ENCODE results near the gene GMCL2. TPM values are rescaled to one million over a fixed set of nuclear protein-coding genes. Genes with fewer than 3 reads are reported as not detected.

The GMCL2 gene
- total and polyA plus RNA-seq, 2 experiments from 2014 or later = 0.07 TPM; not detected in 1

DNA sequence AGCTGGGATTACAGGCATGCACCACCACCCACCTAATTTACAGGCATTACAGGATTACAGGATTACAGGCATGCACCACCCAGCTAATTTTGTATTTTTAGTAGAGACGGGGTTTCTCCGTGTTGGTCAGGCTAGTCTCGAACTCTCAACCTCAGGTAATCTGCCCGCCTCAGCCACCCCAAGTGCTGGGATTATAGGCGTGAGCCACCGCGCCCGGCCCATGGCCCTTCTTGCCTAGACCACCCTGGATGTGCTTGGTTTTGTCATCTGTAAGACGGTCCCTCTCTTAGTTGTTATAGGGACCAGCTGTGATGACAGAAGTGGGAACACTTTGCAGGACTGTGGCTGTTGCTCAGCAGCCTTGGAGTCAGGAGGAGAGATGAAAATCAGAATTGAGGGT is 49.0 kb upstream of the GMCL2 start (continued):
- TF ChIP-seq, protein P1, sequence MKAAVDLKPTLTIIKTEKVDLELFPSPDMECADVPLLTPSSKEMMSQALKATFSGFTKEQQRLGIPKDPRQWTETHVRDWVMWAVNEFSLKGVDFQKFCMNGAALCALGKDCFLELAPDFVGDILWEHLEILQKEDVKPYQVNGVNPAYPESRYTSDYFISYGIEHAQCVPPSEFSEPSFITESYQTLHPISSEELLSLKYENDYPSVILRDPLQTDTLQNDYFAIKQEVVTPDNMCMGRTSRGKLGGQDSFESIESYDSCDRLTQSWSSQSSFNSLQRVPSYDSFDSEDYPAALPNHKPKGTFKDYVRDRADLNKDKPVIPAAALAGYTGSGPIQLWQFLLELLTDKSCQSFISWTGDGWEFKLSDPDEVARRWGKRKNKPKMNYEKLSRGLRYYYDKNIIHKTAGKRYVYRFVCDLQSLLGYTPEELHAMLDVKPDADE (IDR thresholded peaks at IDR 0.05) = no peak
- no peak for TF ChIP-seq EZH2 (IDR thresholded peaks at IDR 0.05; ENCODE audit: low read depth, unreplicated experiment)
- TF ChIP-seq, protein P2, sequence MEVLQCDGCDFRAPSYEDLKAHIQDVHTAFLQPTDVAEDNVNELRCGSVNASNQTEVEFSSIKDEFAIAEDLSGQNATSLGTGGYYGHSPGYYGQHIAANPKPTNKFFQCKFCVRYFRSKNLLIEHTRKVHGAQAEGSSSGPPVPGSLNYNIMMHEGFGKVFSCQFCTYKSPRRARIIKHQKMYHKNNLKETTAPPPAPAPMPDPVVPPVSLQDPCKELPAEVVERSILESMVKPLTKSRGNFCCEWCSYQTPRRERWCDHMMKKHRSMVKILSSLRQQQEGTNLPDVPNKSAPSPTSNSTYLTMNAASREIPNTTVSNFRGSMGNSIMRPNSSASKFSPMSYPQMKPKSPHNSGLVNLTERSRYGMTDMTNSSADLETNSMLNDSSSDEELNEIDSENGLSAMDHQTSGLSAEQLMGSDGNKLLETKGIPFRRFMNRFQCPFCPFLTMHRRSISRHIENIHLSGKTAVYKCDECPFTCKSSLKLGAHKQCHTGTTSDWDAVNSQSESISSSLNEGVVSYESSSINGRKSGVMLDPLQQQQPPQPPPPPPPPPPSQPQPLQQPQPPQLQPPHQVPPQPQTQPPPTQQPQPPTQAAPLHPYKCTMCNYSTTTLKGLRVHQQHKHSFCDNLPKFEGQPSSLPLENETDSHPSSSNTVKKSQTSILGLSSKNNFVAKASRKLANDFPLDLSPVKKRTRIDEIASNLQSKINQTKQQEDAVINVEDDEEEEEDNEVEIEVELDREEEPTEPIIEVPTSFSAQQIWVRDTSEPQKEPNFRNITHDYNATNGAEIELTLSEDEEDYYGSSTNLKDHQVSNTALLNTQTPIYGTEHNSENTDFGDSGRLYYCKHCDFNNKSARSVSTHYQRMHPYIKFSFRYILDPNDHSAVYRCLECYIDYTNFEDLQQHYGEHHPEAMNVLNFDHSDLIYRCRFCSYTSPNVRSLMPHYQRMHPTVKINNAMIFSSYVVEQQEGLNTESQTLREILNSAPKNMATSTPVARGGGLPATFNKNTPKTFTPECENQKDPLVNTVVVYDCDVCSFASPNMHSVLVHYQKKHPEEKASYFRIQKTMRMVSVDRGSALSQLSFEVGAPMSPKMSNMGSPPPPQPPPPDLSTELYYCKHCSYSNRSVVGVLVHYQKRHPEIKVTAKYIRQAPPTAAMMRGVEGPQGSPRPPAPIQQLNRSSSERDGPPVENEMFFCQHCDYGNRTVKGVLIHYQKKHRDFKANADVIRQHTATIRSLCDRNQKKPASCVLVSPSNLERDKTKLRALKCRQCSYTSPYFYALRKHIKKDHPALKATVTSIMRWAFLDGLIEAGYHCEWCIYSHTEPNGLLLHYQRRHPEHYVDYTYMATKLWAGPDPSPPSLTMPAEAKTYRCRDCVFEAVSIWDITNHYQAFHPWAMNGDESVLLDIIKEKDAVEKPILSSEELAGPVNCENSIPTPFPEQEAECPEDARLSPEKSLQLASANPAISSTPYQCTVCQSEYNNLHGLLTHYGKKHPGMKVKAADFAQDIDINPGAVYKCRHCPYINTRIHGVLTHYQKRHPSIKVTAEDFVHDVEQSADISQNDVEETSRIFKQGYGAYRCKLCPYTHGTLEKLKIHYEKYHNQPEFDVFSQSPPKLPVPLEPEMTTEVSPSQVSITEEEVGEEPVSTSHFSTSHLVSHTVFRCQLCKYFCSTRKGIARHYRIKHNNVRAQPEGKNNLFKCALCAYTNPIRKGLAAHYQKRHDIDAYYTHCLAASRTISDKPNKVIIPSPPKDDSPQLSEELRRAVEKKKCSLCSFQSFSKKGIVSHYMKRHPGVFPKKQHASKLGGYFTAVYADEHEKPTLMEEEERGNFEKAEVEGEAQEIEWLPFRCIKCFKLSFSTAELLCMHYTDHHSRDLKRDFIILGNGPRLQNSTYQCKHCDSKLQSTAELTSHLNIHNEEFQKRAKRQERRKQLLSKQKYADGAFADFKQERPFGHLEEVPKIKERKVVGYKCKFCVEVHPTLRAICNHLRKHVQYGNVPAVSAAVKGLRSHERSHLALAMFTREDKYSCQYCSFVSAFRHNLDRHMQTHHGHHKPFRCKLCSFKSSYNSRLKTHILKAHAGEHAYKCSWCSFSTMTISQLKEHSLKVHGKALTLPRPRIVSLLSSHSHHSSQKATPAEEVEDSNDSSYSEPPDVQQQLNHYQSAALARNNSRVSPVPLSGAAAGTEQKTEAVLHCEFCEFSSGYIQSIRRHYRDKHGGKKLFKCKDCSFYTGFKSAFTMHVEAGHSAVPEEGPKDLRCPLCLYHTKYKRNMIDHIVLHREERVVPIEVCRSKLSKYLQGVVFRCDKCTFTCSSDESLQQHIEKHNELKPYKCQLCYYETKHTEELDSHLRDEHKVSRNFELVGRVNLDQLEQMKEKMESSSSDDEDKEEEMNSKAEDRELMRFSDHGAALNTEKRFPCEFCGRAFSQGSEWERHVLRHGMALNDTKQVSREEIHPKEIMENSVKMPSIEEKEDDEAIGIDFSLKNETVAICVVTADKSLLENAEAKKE (CRISPR knock-in tag; IDR thresholded peaks at IDR 0.05) = no peak

DNA sequence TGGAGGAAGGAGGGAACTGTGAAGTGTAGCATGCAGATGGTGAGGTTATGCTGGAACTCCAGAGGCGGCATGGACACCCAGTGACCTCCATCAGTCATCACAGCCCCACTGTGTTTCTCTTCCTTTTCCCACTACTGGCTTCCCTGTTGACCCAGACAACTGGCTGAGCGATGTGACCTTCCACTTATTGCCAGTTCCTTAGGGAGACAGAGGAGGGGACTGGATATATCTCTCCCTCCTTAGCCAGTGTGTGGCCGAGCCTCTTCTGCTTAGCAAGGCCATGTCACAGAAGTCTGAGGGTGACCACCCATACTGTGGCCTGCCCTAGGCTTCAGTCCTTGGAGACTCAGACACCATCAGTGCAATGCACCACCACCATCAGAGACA is 48.4 kb upstream of the GMCL2 start:
- DNase-seq (ENCODE audit: low spot score) (no peak), ATAC-seq (no peak)
- no peak overlapping the region for H3K27ac Mint-ChIP-seq
- H3K4me3 ChIP-seq = no peak overlapping the region
- no peaks in the 10 kb centered on the region for H4K20me1 ChIP-seq (replicated peaks; ENCODE audit: insufficient read depth)
- H3K36me3 Mint-ChIP-seq (ENCODE audit: low read depth) = peaks cover 11% of the 10 kb centered on the region
- H3K27ac ChIP-seq (ENCODE audit: low read depth) = no peak overlapping the region
- H3K36me3 ChIP-seq (ENCODE audit: insufficient read depth) = no peaks in the 10 kb centered on the region
- H3K79me2 ChIP-seq (replicated peaks; ENCODE audit: insufficient read depth) = peaks cover 10% of the 10 kb centered on the region; the same call in 1 of the 2 replicates
- no peaks in the 10 kb centered on the region; the same call in 2 of the 3 replicates for H3K9me3 Mint-ChIP-seq
- H3K4me3 Mint-ChIP-seq = no peak overlapping the region
- peaks cover 33% of the 10 kb centered on the region for H3K27me3 Mint-ChIP-seq (ENCODE audit: insufficient read depth, low read depth, poor library complexity)
- peaks cover 26% of the 10 kb centered on the region for H3K4me1 Mint-ChIP-seq
- H3F3A ChIP-seq (replicated peaks; ENCODE audit: low read depth) = peaks cover 13% of the 10 kb centered on the region
- no peaks in the 10 kb centered on the region for H3K9me2 ChIP-seq (ENCODE audit: insufficient read depth)
- H2AFZ ChIP-seq = no peak overlapping the region
- no peaks in the 10 kb centered on the region for H3K27me3 ChIP-seq (ENCODE audit: insufficient read depth)
- H3K4me2 ChIP-seq = no peak overlapping the region
- H3K4me1 ChIP-seq (ENCODE audit: insufficient read depth) = peaks cover 9% of the 10 kb centered on the region; the same call in 1 of the 2 replicates
- no peak for TF ChIP-seq ZNF331 (CRISPR knock-in tag; IDR thresholded peaks at IDR 0.05; ENCODE audit: low read depth)
- TF ChIP-seq, protein P2 (CRISPR knock-in tag; IDR thresholded peaks at IDR 0.05) = no peak
- TF ChIP-seq NANOG (IDR thresholded peaks at IDR 0.05; ENCODE audit: borderline replicate concordance) = no peak
- TF ChIP-seq, protein P1 (IDR thresholded peaks at IDR 0.05) = no peak
- TF ChIP-seq STAT1 (IDR thresholded peaks at IDR 0.05; ENCODE audit: unreplicated experiment) = no peak
- TF ChIP-seq JUNB (IDR thresholded peaks at IDR 0.05; ENCODE audit: unreplicated experiment) = no peak

All from GM23338 (cell line).